Placental epithelial cell (primary cell): ENCODE measurements around the gene C20orf202. TPM values are rescaled to one million over a fixed set of nuclear protein-coding genes. Genes with fewer than 3 reads are reported as not detected.

ENCODE experiments used
- total RNA-seq: library from RNA; depleted of rRNA; stranded (reverse); fragments of >200 nt; gene quantifications from 2 replicates; pipeline ENCODE4 v1.2.3, GENCODE V29; 2012

Gene C20orf202
- under 0.01 TPM in 1 of 2 replicates, not detected in the other for total RNA-seq

DNA sequence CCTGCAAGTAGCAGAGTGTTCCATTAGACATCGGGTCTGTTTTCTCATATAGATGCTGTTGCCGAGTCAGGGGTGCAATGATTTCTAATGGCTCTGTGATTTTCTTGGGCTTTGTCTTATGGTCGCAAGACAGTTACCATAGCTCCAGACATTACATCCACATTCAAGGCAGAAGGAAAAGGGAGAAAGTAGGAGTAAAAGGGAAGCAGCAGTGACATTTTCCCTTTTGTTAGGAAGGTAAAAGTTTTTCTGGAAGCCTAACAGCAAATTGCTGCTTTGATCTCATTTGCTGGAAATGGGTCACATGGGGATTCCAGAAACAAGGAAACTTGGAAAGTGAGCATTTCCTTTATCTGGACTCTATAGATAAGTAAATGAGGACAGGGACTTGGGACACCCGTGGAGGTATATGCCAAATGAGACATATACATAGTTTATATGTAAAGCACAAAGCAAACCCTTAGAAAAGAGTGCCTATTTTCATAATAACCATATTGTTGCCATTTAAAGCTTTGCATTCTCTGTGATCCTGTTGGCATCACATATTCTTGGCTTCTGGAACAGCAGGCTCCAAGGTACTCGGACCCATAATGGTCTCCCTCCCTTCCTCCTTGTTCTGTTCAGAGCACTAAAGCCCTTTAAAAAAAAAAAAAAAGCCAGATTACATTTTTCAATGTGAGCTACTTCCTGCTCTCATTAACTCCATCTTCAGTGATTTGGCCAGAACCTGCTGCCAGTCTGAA lies at the start of gene C20orf202:
Gene C20orf202, plus strand, starts transcription at position 693 of the 743 bp plus-strand sequence. CDS start 132 bp downstream, outside the sequence.

DNA sequence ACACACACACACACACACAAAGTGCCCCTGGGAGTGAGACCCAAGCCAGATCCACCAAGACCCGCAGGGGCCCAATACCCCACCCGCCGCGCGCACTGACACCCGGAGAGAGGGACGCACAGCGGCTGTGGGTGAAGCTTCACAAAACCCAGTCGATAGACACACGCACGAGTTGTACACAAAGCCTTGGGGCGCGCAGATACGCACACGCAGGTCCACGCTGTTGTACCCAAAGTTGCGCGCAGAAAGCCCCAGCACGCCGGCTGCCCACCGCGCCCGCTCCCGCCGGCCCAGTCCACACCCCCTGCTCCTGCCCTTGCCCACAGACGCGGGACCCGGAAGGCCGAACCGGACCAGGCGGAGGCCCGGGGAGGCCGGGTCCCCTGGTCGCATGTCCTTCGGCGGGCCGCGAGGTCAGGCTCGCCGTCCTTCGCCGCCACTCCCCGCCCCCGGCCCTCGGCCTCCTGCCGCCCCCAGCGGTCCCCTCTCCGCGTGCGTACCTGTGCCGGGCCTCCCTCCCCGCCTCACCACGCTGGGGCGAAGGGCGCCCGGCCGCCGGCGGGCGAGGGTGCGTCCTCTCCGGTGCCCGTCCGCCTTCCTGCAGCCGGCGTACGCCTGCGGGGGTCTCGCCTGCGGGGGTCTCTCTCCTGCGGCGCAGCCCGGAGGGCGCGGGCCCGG lies 18.5 kb upstream of the C20orf202 start, which contains the start of gene TMEM74B:
Gene TMEM74B, minus strand, starts transcription at position 344 of the 678 bp plus-strand sequence. CDS start 1,180 bp downstream, outside the sequence.

DNA sequence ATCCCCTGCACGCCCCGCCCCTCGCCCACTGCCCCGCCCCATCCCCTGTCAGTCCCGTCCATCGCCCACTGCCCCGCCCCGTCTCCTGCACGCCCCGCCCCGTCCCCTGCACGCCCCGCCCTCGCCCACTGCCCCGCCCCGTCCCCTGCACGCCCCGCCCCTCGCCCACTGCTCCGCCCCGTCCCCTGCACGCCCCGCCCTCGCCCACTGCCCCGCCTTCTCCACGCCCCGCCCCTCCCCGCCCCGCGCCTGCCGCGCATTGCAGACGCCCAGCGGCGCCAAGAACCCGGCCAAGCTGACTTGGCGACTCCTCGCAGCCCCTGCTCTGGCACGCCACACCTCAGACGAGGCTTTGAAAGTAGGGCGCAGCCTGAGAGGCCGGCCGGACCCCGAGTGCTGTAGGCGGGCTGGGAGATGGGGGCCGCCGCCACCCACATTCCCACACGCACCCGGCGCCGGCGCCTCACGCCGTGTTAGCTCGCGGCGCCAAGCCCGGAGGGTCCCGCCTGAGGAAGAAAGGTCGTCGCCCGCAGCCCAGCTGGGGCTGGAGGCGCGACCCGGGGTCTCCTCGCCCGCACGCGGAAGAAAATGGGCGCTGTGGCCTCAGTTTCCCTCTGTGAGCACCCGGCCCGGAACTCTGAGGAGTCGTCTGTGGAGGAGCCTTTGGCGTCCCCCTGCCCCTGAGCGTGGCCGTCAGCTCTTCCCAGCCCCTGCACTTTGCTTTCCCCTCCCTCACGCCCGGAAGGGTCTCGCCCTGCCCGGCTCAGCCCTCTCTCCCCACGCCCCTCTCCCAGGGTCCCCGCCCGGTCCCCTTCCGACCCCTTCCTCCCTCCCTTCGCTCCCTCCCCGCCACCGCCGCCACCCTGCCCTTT lies 22.8 kb downstream of the C20orf202 start, which contains the start of gene RAD21L1:
Gene RAD21L1, plus strand, starts transcription at position 262 of the 872 bp plus-strand sequence. CDS start 2,410 bp downstream, outside the sequence.

Other genes with a start within 250 kb of the C20orf202 start
- not detected in 2 replicates for gene RSPO4, start 201.1 kb upstream of the C20orf202 start, total RNA-seq
- 30.2 and 199 TPM in 2 replicates for gene PSMF1, start 84.9 kb upstream of the C20orf202 start, total RNA-seq
- gene TMEM74B, start 18.5 kb upstream of the C20orf202 start, total RNA-seq: 0.39 TPM in 1 of 2 replicates, not detected in the other
- gene RAD21L1, start 22.6 kb downstream of the C20orf202 start, total RNA-seq: under 0.01 TPM in 1 of 2 replicates, not detected in the other
- gene SNPH, start 62.8 kb downstream of the C20orf202 start, total RNA-seq: 2.4 and 5.1 TPM in 2 replicates
- gene SDCBP2, start 125.7 kb downstream of the C20orf202 start, total RNA-seq: 3.1 and 6.7 TPM in 2 replicates
- 119 and 264 TPM in 2 replicates for gene FKBP1A, start 189.6 kb downstream of the C20orf202 start, total RNA-seq